HepG2 (cell line): ENCODE data around the gene CA7. TPM values are rescaled to one million over a fixed set of nuclear protein-coding genes. Genes with fewer than 3 reads are reported as not detected.

Source experiments
- CBFB ChIP-seq: sonication (generic); formaldehyde crosslinking; IDR thresholded peaks from 2 replicates; pipeline ENCODE4 v1.4.0; 2020; ENCODE audit warnings: missing genetic modification reagents
- HCFC1 ChIP-seq: fragments of 150-350 bp; IDR thresholded peaks from 2 replicates; pipeline ENCODE4 v1.6.1; 2014; ENCODE audit warnings: low read depth, low read length
- KAT8 ChIP-seq: IDR thresholded peaks from 2 replicates; pipeline ENCODE4 v1.6.1; 2016; ENCODE audit warnings: missing genetic modification reagents, missing compliant biosample characterization
- KLF16 ChIP-seq, 2 experiments: sonication (generic) in 1 of 2; formaldehyde crosslinking in 1 of 2; IDR thresholded peaks; 2 replicates each; pipeline versions ENCODE4 v1.6.1 to v1.8.0; 2016 to 2023; ENCODE audit warnings: missing genetic modification reagents in 2 of 2, missing compliant biosample characterization in 1 of 2
- NCOA5 ChIP-seq: sonication (generic); formaldehyde crosslinking; IDR thresholded peaks from 2 replicates; pipeline ENCODE4 v1.4.0; 2020; ENCODE audit warnings: missing genetic modification reagents
- PITX1 ChIP-seq: sonication (generic); formaldehyde crosslinking; IDR thresholded peaks from 2 replicates; pipeline ENCODE4 v1.5.1; 2020; ENCODE audit warnings: mild to moderate bottlenecking, missing genetic modification reagents
- RXRA ChIP-seq: sonication (generic); formaldehyde crosslinking; IDR thresholded peaks from 2 replicates; pipeline ENCODE4 v1.5.1; 2020; ENCODE audit warnings: missing genetic modification reagents
- ZBTB4 ChIP-seq: sonication (generic); formaldehyde crosslinking; IDR thresholded peaks from 2 replicates; pipeline ENCODE4 v1.4.0; 2020; ENCODE audit warnings: missing genetic modification reagents, mild to moderate bottlenecking, borderline replicate concordance
- ZNF224 ChIP-seq: sonication (generic); formaldehyde crosslinking; IDR thresholded peaks from 2 replicates; pipeline ENCODE4 v1.5.0; 2020; ENCODE audit warnings: mild to moderate bottlenecking, missing genetic modification reagents
- ZNF329 ChIP-seq: sonication (generic); formaldehyde crosslinking; IDR thresholded peaks from 2 replicates; pipeline ENCODE4 v1.9.0; 2021; ENCODE audit warnings: low read depth, mild to moderate bottlenecking, missing genetic modification reagents
- ZNF337 ChIP-seq: sonication (generic); formaldehyde crosslinking; IDR thresholded peaks from 2 replicates; pipeline ENCODE4 v1.5.1; 2020; ENCODE audit warnings: missing genetic modification reagents, low read depth, mild to moderate bottlenecking, borderline replicate concordance
- ZNF354B ChIP-seq: sonication (generic); formaldehyde crosslinking; IDR thresholded peaks from 2 replicates; pipeline ENCODE4 v1.8.0; 2022; ENCODE audit warnings: mild to moderate bottlenecking, missing genetic modification reagents
- ZNF776 ChIP-seq: sonication (generic); formaldehyde crosslinking; IDR thresholded peaks from 2 replicates; pipeline ENCODE4 v1.4.0; 2020; ENCODE audit warnings: mild to moderate bottlenecking, missing genetic modification reagents
- ZNF777 ChIP-seq: sonication (generic); formaldehyde crosslinking; IDR thresholded peaks from 2 replicates; pipeline ENCODE4 v1.4.0; 2020; ENCODE audit warnings: missing genetic modification reagents
- polyA plus RNA-seq, 8 experiments: library from polyadenylated mRNA; depleted of rRNA in 3 of 8; stranded (reverse) in 7 of 8; unstranded in 1 of 8; fragments of >200 nt; fragmentation: Illumina TruSeq in 4 of 8; extraction: Trizol in 4 of 8; gene quantifications; 2 replicates each; pipeline versions ENCODE4 v1.2.1 to v1.2.3, GENCODE V29; 2011 to 2016; ENCODE audit warnings: low read depth in 4 of 8, missing spikeins in 1 of 8, mixed read lengths in 1 of 8; ENCODE audit not compliant: insufficient read depth in 1 of 8
- total RNA-seq, 5 experiments: library from RNA; depleted of rRNA; stranded (reverse); fragments of >200 nt; fragmentation: Illumina TruSeq; extraction: Trizol; gene quantifications; 2 replicates each; pipeline ENCODE4 v1.2.3, GENCODE V29; 2016; ENCODE audit warnings: low read depth in 1 of 5
- TF ChIP-seq, protein P1 (sequence below): sonication (generic); formaldehyde crosslinking; IDR thresholded peaks from 2 replicates; pipeline ENCODE4 v1.5.1; 2020; ENCODE audit warnings: mild to moderate bottlenecking, moderate library complexity, missing genetic modification reagents
- TF ChIP-seq, protein P2 (sequence below): sonication (generic); formaldehyde crosslinking; IDR thresholded peaks from 2 replicates; pipeline ENCODE4 v1.8.0; 2022; ENCODE audit warnings: missing genetic modification reagents, low read depth, mild to moderate bottlenecking, borderline replicate concordance
- TF ChIP-seq, protein P3 (sequence below): IDR thresholded peaks from 2 replicates; pipeline ENCODE4 v1.6.1; 2018; ENCODE audit warnings: missing genetic modification reagents
- TF ChIP-seq, protein P4 (sequence below), 2 experiments: fragments of 450-650 bp in 1 of 2; sonication (generic) in 1 of 2; formaldehyde crosslinking; IDR thresholded peaks; 2 replicates each; pipeline versions ENCODE4 v1.5.0 to v1.8.0; 2020 to 2022; ENCODE audit warnings: mild to moderate bottlenecking in 1 of 2, missing genetic modification reagents in 1 of 2
- TF ChIP-seq, protein P5 (sequence below): sonication (generic); formaldehyde crosslinking; IDR thresholded peaks from 2 replicates; pipeline ENCODE4 v1.4.0; 2020; ENCODE audit warnings: missing genetic modification reagents, mild to moderate bottlenecking, borderline replicate concordance

CA7 gene
- total and polyA plus RNA-seq, 2 of the 13 experiments (the other 11 are each of a cell fraction or from before 2014, with no cell fraction given) = not detected

DNA sequence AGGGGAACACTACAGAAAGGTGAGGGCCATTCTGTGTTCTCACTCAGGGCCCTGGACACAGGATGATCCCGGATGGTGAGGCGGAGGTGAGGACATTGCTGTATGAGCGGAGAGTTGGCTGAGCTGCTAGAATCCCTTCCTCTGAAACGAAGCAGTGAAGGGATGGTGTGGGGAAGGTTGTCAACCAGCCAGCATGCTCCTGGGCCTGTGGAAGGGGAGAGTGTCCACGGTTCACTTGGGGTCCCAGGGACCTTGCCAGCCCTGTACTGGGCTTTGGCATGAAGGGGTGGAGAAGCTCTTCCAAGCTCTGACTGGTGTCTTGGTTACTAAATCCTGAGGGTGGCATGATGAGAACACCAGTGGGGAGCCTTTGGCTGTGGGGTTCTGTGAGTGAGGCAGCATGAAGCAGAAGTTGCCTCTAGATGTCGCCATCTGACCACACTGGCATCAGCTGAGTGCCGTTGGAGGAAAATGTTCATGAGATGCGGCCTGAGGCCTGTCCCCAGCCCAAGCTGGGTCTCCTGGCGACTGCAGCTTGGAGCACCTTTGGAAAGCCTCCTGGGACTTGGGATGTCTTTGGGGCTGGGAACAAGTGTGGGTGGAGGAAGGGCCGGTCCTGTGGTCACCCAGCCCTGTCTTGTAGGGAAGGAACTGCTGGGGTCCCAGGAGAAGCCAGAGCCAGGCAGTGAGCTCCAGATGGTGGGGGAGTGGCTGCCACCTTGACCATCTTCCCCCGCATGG is 50.9 kb downstream of the CA7 start (continued):
- TF ChIP-seq, protein P1, sequence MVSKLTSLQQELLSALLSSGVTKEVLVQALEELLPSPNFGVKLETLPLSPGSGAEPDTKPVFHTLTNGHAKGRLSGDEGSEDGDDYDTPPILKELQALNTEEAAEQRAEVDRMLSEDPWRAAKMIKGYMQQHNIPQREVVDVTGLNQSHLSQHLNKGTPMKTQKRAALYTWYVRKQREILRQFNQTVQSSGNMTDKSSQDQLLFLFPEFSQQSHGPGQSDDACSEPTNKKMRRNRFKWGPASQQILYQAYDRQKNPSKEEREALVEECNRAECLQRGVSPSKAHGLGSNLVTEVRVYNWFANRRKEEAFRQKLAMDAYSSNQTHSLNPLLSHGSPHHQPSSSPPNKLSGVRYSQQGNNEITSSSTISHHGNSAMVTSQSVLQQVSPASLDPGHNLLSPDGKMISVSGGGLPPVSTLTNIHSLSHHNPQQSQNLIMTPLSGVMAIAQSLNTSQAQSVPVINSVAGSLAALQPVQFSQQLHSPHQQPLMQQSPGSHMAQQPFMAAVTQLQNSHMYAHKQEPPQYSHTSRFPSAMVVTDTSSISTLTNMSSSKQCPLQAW (CRISPR knock-in tag) = peak; percentile 84
- TF ChIP-seq ZNF354B (CRISPR knock-in tag) (no peak), ZNF776 (CRISPR knock-in tag) (peak; percentile 33; the same call in 1 of the 2 replicates), ZNF337 (CRISPR knock-in tag) (no peak), RXRA (CRISPR knock-in tag) (no peak), ZNF329 (CRISPR knock-in tag) (peak; percentile 73; the same call in 1 of the 2 replicates), KLF16 (CRISPR knock-in tag; IDR thresholded peaks at IDR 0.05) (peak in 1 of 2 experiments; percentile 52; a peak in 1 of 4 replicates), KAT8 (CRISPR knock-in tag) (peak; percentile 46; the same call in 1 of the 2 replicates), ZNF777 (CRISPR knock-in tag) (peak; percentile 70), ZBTB4 (no peak; the same call in 1 of the 2 replicates), ZNF224 (CRISPR knock-in tag) (peak; percentile 52; the same call in 1 of the 2 replicates), CBFB (CRISPR knock-in tag) (no peak), HCFC1 (no peak), PITX1 (no peak), NCOA5 (CRISPR knock-in tag) (no peak)
- TF ChIP-seq, protein P2, sequence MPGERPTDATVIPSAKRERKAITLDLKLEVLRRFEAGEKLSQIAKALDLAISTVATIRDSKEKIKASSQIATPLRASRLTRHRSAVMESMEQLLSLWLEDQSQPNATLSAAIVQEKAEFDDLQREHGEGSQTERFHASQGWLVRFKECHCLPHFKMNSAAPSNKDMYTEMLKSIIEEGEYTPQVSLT (CRISPR knock-in tag) = no peak
- TF ChIP-seq, protein P3, sequence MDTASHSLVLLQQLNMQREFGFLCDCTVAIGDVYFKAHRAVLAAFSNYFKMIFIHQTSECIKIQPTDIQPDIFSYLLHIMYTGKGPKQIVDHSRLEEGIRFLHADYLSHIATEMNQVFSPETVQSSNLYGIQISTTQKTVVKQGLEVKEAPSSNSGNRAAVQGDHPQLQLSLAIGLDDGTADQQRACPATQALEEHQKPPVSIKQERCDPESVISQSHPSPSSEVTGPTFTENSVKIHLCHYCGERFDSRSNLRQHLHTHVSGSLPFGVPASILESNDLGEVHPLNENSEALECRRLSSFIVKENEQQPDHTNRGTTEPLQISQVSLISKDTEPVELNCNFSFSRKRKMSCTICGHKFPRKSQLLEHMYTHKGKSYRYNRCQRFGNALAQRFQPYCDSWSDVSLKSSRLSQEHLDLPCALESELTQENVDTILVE (CRISPR knock-in tag) = peak; percentile 84; the same call in 1 of the 2 replicates
- TF ChIP-seq, protein P4, sequence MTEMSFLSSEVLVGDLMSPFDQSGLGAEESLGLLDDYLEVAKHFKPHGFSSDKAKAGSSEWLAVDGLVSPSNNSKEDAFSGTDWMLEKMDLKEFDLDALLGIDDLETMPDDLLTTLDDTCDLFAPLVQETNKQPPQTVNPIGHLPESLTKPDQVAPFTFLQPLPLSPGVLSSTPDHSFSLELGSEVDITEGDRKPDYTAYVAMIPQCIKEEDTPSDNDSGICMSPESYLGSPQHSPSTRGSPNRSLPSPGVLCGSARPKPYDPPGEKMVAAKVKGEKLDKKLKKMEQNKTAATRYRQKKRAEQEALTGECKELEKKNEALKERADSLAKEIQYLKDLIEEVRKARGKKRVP (CRISPR knock-in tag; IDR thresholded peaks at IDR 0.05) = no peak
- TF ChIP-seq, protein P5, sequence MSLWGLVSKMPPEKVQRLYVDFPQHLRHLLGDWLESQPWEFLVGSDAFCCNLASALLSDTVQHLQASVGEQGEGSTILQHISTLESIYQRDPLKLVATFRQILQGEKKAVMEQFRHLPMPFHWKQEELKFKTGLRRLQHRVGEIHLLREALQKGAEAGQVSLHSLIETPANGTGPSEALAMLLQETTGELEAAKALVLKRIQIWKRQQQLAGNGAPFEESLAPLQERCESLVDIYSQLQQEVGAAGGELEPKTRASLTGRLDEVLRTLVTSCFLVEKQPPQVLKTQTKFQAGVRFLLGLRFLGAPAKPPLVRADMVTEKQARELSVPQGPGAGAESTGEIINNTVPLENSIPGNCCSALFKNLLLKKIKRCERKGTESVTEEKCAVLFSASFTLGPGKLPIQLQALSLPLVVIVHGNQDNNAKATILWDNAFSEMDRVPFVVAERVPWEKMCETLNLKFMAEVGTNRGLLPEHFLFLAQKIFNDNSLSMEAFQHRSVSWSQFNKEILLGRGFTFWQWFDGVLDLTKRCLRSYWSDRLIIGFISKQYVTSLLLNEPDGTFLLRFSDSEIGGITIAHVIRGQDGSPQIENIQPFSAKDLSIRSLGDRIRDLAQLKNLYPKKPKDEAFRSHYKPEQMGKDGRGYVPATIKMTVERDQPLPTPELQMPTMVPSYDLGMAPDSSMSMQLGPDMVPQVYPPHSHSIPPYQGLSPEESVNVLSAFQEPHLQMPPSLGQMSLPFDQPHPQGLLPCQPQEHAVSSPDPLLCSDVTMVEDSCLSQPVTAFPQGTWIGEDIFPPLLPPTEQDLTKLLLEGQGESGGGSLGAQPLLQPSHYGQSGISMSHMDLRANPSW = no peak
